HepG2 (cell line): ENCODE data around the gene TMEM117. TPM values are rescaled to one million over a fixed set of nuclear protein-coding genes. Genes with fewer than 3 reads are reported as not detected.

Source experiments
- ATAC-seq: fragments of 200-7000 bp; cut with Tn5 transposase; 3 replicates; pipeline ENCODE4 v1.9.1; 2020; ENCODE audit warnings: mild to moderate bottlenecking, moderate library complexity
- BruUV-seq: library from RNA; stranded (reverse); fragments of 400-500 nt; replicated peaks from 2 replicates; lab custom pipeline; 2021; lab: Mats Ljungman, UMichigan
- CTCF ChIA-PET: fragments of 300-600 bp; formaldehyde crosslinking; extraction: SDS; loops from one replicate; lab custom pipeline; 2021; ENCODE audit warnings: low total read pairs, inconsistent platforms, low intra/inter-chr PET ratio; lab: Yijun Ruan, JAX
- POLR2A ChIA-PET: fragments of 350-600 bp; sonication (Branson Sonifier 250); formaldehyde crosslinking; loops from one replicate; lab custom pipeline; 2020; ENCODE audit warnings: antibody characterized with exemption, inconsistent platforms; lab: Yijun Ruan, JAX
- DNase-seq: peaks from one replicate; pipeline ENCODE4 v3.0.0-alpha.2; 2015; ENCODE audit warnings: low spot score
- FAIRE-seq: peaks from 3 replicates; lab custom pipeline; 2011; peaks lifted over from hg19 to GRCh38; lab: Jason Lieb, UNC
- H2AFZ ChIP-seq: one replicate; pipeline ENCODE4 v1.6.1; 2011; ENCODE audit warnings: low read length, inconsistent platforms
- H3K27ac ChIP-seq: fragments of 300-600 bp; 3 replicates; pipeline ENCODE4 v1.8.0; 2011; ENCODE audit warnings: mixed run types, mild to moderate bottlenecking, mixed read lengths, low read length, inconsistent platforms; ENCODE audit not compliant: insufficient read depth; ENCODE audit errors: extremely low read length
- H3K27me3 ChIP-seq, 2 experiments: fragments of 200-600 bp in 1 of 2; 2 replicates in 1 of 2; 3 replicates in 1 of 2; pipeline versions ENCODE4 v1.6.0 to v1.8.0; 2011; ENCODE audit warnings: low read length in 2 of 2, mild to moderate bottlenecking in 2 of 2, moderate library complexity in 2 of 2, inconsistent platforms in 1 of 2; ENCODE audit not compliant: insufficient read depth in 2 of 2, control insufficient read depth in 1 of 2
- H3K36me3 ChIP-seq, 2 experiments: fragments of 200-600 bp in 1 of 2; replicated peaks in 1 of 2; 2 replicates in 1 of 2; 3 replicates in 1 of 2; pipeline versions ENCODE4 v1.5.1 to v1.8.0; 2011; ENCODE audit warnings: low read length in 2 of 2, inconsistent platforms in 1 of 2; ENCODE audit not compliant: insufficient read depth in 2 of 2, control insufficient read depth in 1 of 2
- H3K4me1 ChIP-seq: 2 replicates; pipeline ENCODE4 v1.5.1; 2012; ENCODE audit warnings: low read length, inconsistent platforms; ENCODE audit not compliant: insufficient read depth
- H3K4me2 ChIP-seq: 2 replicates; pipeline ENCODE4 v1.6.0; 2011; ENCODE audit warnings: low read depth, low read length, inconsistent platforms
- H3K4me3 ChIP-seq, 3 experiments: fragments of 200-600 bp in 1 of 3; sonication (generic), shearing (Covaris generic) in 1 of 3; replicated peaks in 1 of 3; 2 replicates each; pipeline ENCODE4 v1.5.1; 2011 to 2016; ENCODE audit warnings: low read length in 3 of 3, inconsistent platforms in 2 of 3, low read depth in 2 of 3, mild to moderate bottlenecking in 2 of 3, control low read depth in 1 of 3, mixed read lengths in 1 of 3; ENCODE audit not compliant: insufficient read depth in 1 of 3
- H3K79me2 ChIP-seq: one replicate; pipeline ENCODE4 v1.6.1; 2011; ENCODE audit warnings: low read length, inconsistent platforms; ENCODE audit not compliant: insufficient read depth
- H3K9ac ChIP-seq: 2 replicates; pipeline ENCODE4 v1.6.0; 2011; ENCODE audit warnings: mild to moderate bottlenecking, low read depth, low read length, inconsistent platforms; ENCODE audit not compliant: insufficient read depth
- H3K9me3 ChIP-seq: 2 replicates; pipeline ENCODE4 v1.5.1; 2012; ENCODE audit warnings: mild to moderate bottlenecking, low read length
- H4K20me1 ChIP-seq: 2 replicates; pipeline ENCODE4 v1.6.0; 2011; ENCODE audit warnings: inconsistent platforms, mild to moderate bottlenecking, low read length, moderate library complexity; ENCODE audit not compliant: insufficient read depth
- ELF3 ChIP-seq: IDR thresholded peaks from 2 replicates; pipeline ENCODE4 v1.6.1; 2016; ENCODE audit warnings: missing genetic modification reagents, missing compliant biosample characterization
- FOXM1 ChIP-seq: sonication (generic); formaldehyde crosslinking; IDR thresholded peaks from 2 replicates; pipeline ENCODE4 v1.5.0; 2020; ENCODE audit warnings: missing genetic modification reagents
- KAT8 ChIP-seq: IDR thresholded peaks from 2 replicates; pipeline ENCODE4 v1.6.1; 2016; ENCODE audit warnings: missing genetic modification reagents, missing compliant biosample characterization
- MED1 ChIP-seq: sonication (generic); formaldehyde crosslinking; IDR thresholded peaks from 2 replicates; pipeline ENCODE4 v1.4.0; 2020; ENCODE audit warnings: missing genetic modification reagents
- MIER2 ChIP-seq: IDR thresholded peaks from 2 replicates; pipeline ENCODE4 v1.6.1; 2016; ENCODE audit warnings: missing biosample characterization, missing genetic modification reagents
- MXD4 ChIP-seq: IDR thresholded peaks from 2 replicates; pipeline ENCODE4 v1.6.1; 2016; ENCODE audit warnings: mild to moderate bottlenecking, missing biosample characterization, missing genetic modification reagents
- REPIN1 ChIP-seq: sonication (generic); formaldehyde crosslinking; IDR thresholded peaks from 2 replicates; pipeline ENCODE4 v1.8.0; 2022; ENCODE audit warnings: missing genetic modification reagents, low read depth, mild to moderate bottlenecking, borderline replicate concordance
- RFXAP ChIP-seq: sonication (generic); formaldehyde crosslinking; IDR thresholded peaks from 2 replicates; pipeline ENCODE4 v1.4.0; 2020; ENCODE audit warnings: missing genetic modification reagents, borderline replicate concordance
- SMARCC2 ChIP-seq: fragments of 450-650 bp; IDR thresholded peaks from 2 replicates; pipeline ENCODE4 v1.6.1; 2017; ENCODE audit warnings: antibody characterized with exemption, mild to moderate bottlenecking
- TCF7L2 ChIP-seq: IDR thresholded peaks from 2 replicates; pipeline ENCODE4 v1.6.1; 2011; ENCODE audit warnings: mild to moderate bottlenecking, low read depth, low read length, moderate library complexity
- TMF1 ChIP-seq: sonication (generic); formaldehyde crosslinking; IDR thresholded peaks from 2 replicates; pipeline ENCODE4 v1.8.1; 2022; ENCODE audit warnings: low read depth, missing genetic modification reagents
- ZC3H4 ChIP-seq: sonication (generic); formaldehyde crosslinking; IDR thresholded peaks from 2 replicates; pipeline ENCODE4 v1.4.0; 2020; ENCODE audit warnings: missing genetic modification reagents, borderline replicate concordance
- ZNF143 ChIP-seq: sonication (generic); formaldehyde crosslinking; IDR thresholded peaks from 2 replicates; pipeline ENCODE4 v1.4.0; 2020; ENCODE audit warnings: missing genetic modification reagents
- ZNF713 ChIP-seq: sonication (generic); formaldehyde crosslinking; IDR thresholded peaks from 2 replicates; pipeline ENCODE4 v1.4.0; 2020; ENCODE audit warnings: mild to moderate bottlenecking, missing genetic modification reagents
- in situ Hi-C: cut with HindIII; loops from 2 replicates; pipeline ENCODE4 v1.10.0; 2017; ENCODE audit warnings: low pct_unique_long_range_greater_than_20kb; ENCODE audit not compliant: extremely low pct_ligation_motif_present
- intact Hi-C: fragments of 100-400 bp; cut with micrococcal nuclease; formaldehyde crosslinking; loops from one replicate; pipeline ENCODE4 v1.10.0; 2022; ENCODE audit not compliant: unreplicated experiment
- polyA plus RNA-seq, 8 experiments: library from polyadenylated mRNA; depleted of rRNA in 3 of 8; stranded (reverse) in 7 of 8; unstranded in 1 of 8; fragments of >200 nt; fragmentation: Illumina TruSeq in 4 of 8; extraction: Trizol in 4 of 8; gene quantifications; 2 replicates each; pipeline versions ENCODE4 v1.2.1 to v1.2.3, GENCODE V29; 2011 to 2016; ENCODE audit warnings: low read depth in 4 of 8, missing spikeins in 1 of 8, mixed read lengths in 1 of 8; ENCODE audit not compliant: insufficient read depth in 1 of 8
- total RNA-seq, 5 experiments: library from RNA; depleted of rRNA; stranded (reverse); fragments of >200 nt; fragmentation: Illumina TruSeq; extraction: Trizol; gene quantifications; 2 replicates each; pipeline ENCODE4 v1.2.3, GENCODE V29; 2016; ENCODE audit warnings: low read depth in 1 of 5
- TF ChIP-seq, protein P1 (sequence below): sonication (generic); formaldehyde crosslinking; IDR thresholded peaks from 2 replicates; pipeline ENCODE4 v1.9.0; 2021; ENCODE audit warnings: missing genetic modification reagents, borderline replicate concordance

TMEM117 gene
- total and polyA plus RNA-seq, 2 of the 13 experiments (the other 11 are each of a cell fraction or from before 2014, with no cell fraction given): 2.8 to 8.5 TPM

DNA sequence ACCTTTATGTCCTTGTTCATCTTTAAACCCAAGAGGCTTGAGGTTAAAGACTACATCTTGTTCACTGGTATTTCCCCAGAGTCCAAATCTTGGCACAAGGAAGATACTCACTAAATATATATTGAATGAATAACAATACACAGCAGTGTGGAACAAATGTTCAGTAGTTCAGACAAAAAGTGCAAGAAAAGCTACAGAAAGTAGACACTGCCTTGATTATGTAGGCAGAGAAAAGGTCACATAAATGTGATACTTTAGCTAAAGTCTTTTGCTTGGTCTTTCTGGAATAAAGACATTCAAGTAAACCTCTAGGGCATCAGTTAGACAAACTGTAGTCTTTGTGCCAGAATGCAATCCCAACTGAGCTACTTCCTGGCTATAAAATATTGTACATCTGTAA, 157.0 kb downstream of the TMEM117 start:
- CTCF ChIA-PET: no interaction called here
- no peak for FAIRE-seq
- Histone ChIP-seq H3K36me3 (no peaks in the 10 kb centered on the region), H3K9me3 (no peaks in the 10 kb centered on the region), H3K79me2 (no peaks in the 10 kb centered on the region), H2AFZ (no peak overlapping the region)
- DNase-seq: no peak
- no peak for TF ChIP-seq ZC3H4 (CRISPR knock-in tag)
- TF ChIP-seq TMF1: no peak
- TF ChIP-seq MXD4 (CRISPR knock-in tag): no peak
- no peak for TF ChIP-seq MED1 (CRISPR knock-in tag)
- TF ChIP-seq ELF3 (CRISPR knock-in tag): no peak
- no peak for TF ChIP-seq RFXAP (CRISPR knock-in tag)
- TF ChIP-seq ZNF143 (CRISPR knock-in tag): no peak
- TF ChIP-seq SMARCC2: no peak
- TF ChIP-seq ZNF713 (CRISPR knock-in tag): no peak
- no peak for TF ChIP-seq REPIN1
- TF ChIP-seq KAT8 (CRISPR knock-in tag): no peak
- TF ChIP-seq, protein P1, sequence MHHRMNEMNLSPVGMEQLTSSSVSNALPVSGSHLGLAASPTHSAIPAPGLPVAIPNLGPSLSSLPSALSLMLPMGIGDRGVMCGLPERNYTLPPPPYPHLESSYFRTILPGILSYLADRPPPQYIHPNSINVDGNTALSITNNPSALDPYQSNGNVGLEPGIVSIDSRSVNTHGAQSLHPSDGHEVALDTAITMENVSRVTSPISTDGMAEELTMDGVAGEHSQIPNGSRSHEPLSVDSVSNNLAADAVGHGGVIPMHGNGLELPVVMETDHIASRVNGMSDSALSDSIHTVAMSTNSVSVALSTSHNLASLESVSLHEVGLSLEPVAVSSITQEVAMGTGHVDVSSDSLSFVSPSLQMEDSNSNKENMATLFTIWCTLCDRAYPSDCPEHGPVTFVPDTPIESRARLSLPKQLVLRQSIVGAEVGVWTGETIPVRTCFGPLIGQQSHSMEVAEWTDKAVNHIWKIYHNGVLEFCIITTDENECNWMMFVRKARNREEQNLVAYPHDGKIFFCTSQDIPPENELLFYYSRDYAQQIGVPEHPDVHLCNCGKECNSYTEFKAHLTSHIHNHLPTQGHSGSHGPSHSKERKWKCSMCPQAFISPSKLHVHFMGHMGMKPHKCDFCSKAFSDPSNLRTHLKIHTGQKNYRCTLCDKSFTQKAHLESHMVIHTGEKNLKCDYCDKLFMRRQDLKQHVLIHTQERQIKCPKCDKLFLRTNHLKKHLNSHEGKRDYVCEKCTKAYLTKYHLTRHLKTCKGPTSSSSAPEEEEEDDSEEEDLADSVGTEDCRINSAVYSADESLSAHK (CRISPR knock-in tag): no peak
- no peak for TF ChIP-seq MIER2 (CRISPR knock-in tag)
- no peak for TF ChIP-seq FOXM1 (CRISPR knock-in tag)
- no peak for TF ChIP-seq TCF7L2
- TF ChIP-seq, all 625 proteins: peak for 0
- Histone ChIP-seq H3K27ac (no peak overlapping the region), H3K27me3 (no peaks in the 10 kb centered on the region), H3K4me3 (no peak overlapping the region), H3K4me1 (peaks cover 14% of the 10 kb centered on the region), H3K4me2 (no peak overlapping the region), H3K9ac (no peak overlapping the region), H4K20me1 (peaks cover 2% of the 10 kb centered on the region; the same call in 1 of the 2 replicates)
- no peak for ATAC-seq
- no TSS peak for BruUV-seq
- in situ Hi-C loops: no loop called here
- intact Hi-C loops: loop anchor here (10.0 kb wide), 1 partner anchor 238 kb away; the partner anchor contains the start of genes IRAK4 and PUS7L
- POLR2A ChIA-PET: no interaction called here
